Fibroblast of villous mesenchyme (primary cell): ENCODE data around the gene ANKFY1. TPM values are rescaled to one million over a fixed set of nuclear protein-coding genes. Genes with fewer than 3 reads are reported as not detected.
"Not testable (repeated sequence)": the region's sequence is repeated elsewhere in the genome, so short reads cannot be mapped to it uniquely, and the experiment has no call there.

ENCODE experiments used
- DNase-seq: peaks from one replicate; pipeline ENCODE4 v3.0.0-alpha.2; 2010; ENCODE audit warnings: low read depth
- H3K4me3 ChIP-seq: 2 replicates; pipeline ENCODE4 v1.5.1; 2011; ENCODE audit warnings: low read depth, mild to moderate bottlenecking, low read length
- CTCF ChIP-seq: IDR thresholded peaks from 2 replicates; pipeline ENCODE4 v1.5.1; 2012; ENCODE audit warnings: low read depth, mild to moderate bottlenecking, low read length; ENCODE audit not compliant: insufficient read depth
- total RNA-seq: library from RNA; depleted of rRNA; stranded (reverse); fragments of >200 nt; gene quantifications from 2 replicates; pipeline ENCODE4 v1.2.3, GENCODE V29; 2012

ANKFY1 gene
- total RNA-seq, 1 donor = 58.7 TPM

GRCh38 chr17:4142107-4142900 lies 121.5 kb downstream of the ANKFY1 start:
- no peak for TF ChIP-seq CTCF
- peak; percentile 45 for DNase-seq
- H3K4me3 ChIP-seq = peak overlapping the region; percentile 87

DNA sequence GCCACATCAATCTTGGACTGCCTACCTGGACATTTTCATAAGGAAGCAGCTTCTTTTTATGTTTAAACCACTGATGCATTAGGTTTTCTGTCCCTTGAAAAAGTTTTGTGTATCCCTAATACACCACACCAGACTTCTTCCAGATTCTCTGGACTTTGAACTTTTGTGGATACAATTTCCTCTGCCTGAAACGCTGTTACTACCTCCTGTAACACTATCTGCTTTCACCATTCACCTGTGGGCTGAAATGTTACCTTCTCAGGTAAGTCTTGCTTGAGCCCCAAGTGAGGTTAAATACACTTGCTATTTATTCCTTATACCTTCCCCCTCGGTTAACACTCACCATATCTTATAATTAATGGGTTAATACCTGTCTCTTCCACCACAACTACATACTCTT lies 123.7 kb downstream of the ANKFY1 start:
- no peak for TF ChIP-seq CTCF
- no peak for DNase-seq
- no peak overlapping the region for H3K4me3 ChIP-seq

DNA sequence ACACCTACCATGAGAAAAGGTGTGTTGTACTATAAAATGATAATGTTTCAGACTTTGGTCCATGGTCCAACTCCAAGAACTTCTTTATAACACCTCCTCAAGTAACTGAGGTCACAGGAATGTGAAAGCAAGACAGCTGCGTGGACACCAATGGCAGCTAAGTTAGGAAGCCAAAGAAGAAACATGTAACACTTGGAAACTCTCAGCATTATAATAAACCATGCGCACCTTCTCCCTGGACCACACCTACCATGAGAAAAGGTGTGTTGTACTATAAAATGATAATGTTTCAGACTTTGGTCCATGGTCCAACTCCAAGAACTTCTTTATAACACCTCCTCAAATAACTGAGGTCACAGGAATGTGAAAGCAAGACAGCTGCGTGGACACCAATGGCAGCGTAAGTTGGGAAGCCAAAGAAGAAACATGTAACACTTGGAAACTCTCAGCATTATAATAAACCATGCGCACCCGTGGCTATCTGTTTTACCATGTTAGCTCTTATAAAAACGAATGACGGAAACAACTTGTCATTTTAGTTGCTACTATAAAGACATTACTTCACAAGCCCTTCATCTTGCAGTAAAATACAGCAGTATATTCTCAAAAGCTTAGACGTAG lies 124.8 kb downstream of the ANKFY1 start:
- H3K4me3 ChIP-seq, DNase-seq: not testable (repeated sequence)

DNA sequence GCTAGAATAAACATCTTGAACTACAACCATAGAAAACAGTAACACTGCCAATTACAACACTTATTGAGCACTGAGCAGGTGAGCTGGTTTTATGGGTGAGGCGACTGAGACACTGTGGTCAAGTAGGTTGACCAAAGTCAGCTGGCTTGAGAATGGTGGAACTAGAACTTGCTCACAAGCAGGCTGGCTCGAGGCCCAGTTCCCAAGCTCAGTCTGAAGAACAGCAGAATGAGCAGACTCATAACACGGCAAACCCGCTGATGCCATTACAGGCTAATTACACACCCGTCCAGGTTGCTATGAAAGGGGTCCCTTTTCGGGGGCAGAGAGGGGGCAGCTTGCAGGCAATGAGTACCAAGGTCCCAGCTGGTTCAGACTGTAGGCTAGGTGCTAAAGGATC lies 127.4 kb downstream of the ANKFY1 start:
- no peak overlapping the region for H3K4me3 ChIP-seq
- no peak for DNase-seq
- no peak for TF ChIP-seq CTCF

DNA sequence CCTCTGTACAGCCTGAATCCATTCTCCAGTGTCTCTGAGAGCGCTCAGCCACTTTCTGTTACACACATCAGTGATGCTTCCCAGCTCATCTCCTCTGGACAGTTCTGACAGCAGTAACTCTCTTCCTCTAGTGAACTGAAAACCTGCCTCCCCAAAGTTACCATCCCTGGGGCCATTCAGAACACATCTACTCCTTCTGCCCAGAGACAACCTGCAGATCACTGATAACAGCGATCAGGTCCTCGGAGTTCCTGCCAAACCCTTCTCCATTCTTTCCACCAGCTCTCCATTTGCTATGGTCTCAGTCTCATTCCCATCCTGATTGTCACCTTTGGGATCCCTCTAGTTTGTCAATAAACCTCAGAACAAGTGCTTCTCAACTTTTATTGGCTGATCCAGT lies 128.3 kb downstream of the ANKFY1 start:
- no peak overlapping the region for H3K4me3 ChIP-seq
- no peak for DNase-seq
- no peak for TF ChIP-seq CTCF

DNA sequence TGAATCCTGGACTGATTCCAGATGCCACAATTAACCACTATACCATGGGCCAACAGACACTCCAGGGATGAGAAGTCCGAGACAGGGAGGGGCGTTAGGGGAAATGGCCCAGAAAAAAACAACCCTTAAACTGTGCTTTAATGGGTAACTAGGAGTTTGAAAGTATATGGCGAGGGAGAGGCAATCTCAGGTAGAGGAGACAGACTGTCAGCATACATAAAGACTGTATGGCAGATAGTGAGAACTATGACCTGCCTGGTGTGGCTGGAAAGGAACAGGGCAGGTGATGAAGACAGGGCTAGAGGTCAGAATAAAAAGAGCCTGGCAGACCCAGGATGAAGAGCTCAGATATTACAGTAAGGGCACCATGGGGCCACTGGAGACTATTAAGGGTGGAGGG lies 129.1 kb downstream of the ANKFY1 start:
- no peak overlapping the region for H3K4me3 ChIP-seq
- TF ChIP-seq CTCF = no peak
- no peak for DNase-seq

DNA sequence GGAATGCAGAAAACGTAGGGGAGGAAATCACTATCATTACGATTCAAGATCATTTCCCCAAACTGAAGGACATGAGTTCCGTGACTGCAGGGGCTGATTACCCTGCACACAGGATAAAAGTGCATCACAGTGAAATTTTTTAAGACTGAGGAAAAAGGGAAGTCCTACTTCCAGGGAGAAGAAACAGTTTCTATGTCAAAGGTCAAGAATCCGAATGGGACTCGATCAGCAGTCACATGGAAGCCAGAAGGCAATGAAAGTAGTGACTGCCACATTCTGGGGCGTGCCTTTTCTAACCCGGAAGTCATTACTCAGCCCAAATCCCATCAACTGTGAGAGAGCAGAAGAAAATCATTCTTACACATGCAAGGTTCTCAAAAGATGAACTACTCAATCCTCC lies 133.1 kb downstream of the ANKFY1 start:
- no peak for TF ChIP-seq CTCF
- no peak overlapping the region for H3K4me3 ChIP-seq
- peak; percentile 50 for DNase-seq
